Iris pigment epithelial cell (primary cell): ENCODE measurements around the gene INSC.
"Not testable (repeated sequence)": the region's sequence is repeated elsewhere in the genome, so short reads cannot be mapped to it uniquely, and the experiment has no call there.

Source experiments
- DNase-seq: peaks from one replicate; pipeline ENCODE4 v3.0.0-alpha.2; 2011; ENCODE audit warnings: low read depth

INSC gene, protein sequence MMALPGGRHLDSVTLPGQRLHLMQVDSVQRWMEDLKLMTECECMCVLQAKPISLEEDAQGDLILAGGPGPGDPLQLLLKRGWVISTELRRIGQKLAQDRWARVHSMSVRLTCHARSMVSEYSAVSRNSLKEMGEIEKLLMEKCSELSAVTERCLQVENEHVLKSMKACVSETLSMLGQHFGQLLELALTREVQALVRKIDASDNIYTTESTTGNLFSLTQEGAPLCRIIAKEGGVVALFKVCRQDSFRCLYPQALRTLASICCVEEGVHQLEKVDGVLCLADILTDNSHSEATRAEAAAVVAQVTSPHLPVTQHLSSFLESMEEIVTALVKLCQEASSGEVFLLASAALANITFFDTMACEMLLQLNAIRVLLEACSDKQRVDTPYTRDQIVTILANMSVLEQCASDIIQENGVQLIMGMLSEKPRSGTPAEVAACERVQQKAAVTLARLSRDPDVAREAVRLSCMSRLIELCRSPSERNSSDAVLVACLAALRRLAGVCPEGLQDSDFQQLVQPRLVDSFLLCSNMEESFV

DNA sequence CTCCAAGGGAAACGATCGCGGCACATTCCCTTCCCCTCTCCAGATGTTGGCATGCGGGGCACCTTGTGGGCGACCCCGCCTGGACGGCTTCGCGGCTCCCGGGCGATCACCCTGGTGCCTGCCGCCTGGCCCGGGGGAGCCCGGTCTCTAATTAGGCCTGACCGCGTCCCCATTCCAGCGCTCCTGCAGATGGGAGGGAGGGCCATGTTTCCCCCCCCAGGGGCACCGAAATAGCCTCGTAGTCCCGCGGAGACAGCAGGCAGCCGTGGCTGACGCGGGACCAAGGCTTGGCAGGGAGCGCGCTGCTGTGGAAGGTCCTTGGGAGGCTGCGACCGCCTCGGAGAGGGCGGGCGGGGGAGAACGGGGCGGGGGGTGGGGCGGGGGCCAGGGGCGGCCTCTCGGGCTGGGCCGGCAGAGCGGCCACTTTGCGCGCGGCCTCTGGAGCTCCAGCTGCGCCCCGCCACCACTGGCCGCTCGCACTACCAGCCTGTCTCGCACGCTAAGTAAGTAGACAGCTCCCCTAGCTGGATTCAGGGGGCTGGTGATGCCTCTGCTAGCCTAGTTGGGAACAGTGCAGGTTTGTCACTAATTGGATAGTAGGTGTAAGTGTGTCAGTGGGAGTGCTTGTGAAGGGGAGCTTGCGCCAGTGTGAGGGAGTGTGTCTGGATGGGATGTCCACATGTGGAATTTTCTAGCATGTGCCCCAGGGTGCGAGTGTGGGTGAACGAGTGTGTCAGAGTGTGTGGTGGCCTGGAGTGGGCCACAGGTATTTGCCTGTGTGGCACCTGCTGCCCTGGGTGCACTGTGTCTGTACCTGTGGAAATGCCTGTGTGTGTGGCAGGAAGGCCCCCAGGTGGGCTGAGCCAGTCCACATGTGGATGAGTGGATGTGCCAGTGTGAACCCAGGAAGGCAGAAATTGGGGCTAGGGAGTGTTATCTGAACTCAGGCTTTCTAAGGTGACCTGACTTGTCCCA is at the start of gene INSC:
INSC (plus strand) TSS at position 423 of the 975 bp plus-strand sequence. CDS start 34,252 bp downstream, outside the sequence.
- DNase-seq, result no peak

GRCh38 chr11:15069751-15070150 is 45.0 kb upstream of the INSC start:
- DNase-seq, result not testable (repeated sequence)

- DNase-seq, result no peak
Observed at GRCh38 chr11:15071556-15072255, 43.0 kb upstream of the INSC start.

DNA sequence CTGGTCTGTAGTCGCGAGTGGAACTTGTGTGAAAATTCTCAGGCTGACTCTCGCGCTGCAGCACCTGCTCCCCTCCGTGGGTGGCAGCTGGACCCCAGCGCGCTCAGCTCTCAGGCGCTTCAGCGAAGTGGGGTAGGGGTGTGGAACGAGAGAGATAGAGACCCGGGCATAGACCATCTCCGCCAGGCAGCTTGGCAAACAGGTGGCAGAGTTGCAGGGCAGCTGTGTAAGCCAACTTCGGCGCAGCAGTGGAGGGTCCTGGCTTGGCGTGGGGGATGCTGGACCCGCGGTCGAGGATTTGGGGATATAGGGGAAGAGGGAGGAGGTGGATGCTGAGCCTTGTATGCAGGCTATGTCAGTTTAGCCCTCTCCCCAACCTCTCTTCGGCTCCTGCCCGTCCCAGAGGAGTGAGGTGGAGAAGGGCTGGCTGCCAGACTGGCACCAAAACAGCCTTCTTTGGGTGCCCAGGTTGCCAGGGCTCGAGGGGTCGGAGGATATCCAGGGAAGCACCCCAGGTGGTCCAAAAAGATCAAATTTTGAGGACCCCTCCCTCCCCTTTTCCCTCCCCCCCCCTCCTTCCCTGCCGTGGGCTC is 42.1 kb upstream of the INSC start:
- DNase-seq, result no peak

GRCh38 chr11:15073361-15074205 is 41.1 kb upstream of the INSC start, which contains the start of gene CALCB:
TSS of gene CALCB (plus strand) at chr11:15073593. CDS start at chr11:15074719, 1,126 bp downstream.
- DNase-seq, result peak; percentile 5

- DNase-seq, result peak; percentile 62
Observed at GRCh38 chr11:15074206-15075161, 40.2 kb upstream of the INSC start.

GRCh38 chr11:15075162-15075526 is 39.6 kb upstream of the INSC start:
- DNase-seq, result no peak

DNA sequence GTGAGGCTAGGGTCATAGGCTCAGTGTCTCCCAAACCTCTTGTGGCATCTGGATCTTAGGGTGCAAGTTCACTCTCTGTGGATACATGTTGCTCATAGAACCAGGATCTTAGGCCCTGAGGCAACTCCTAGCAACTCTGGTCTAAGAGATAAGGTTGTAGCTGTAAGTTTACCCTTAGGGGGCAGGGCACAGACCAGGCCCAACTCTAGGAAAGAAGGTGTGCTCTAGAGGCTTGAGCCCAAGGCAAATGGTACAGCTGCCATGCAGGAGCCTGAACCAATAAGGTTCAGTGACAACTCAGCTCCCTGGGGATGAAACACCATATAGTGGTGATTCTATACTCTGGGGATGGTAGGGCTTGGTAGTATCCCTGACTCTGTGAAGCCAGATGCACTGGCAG is 23.5 kb upstream of the INSC start:
- DNase-seq, result no peak

- DNase-seq, result no peak
Observed at GRCh38 chr11:15091625-15092024, 23.1 kb upstream of the INSC start.

GRCh38 chr11:15093432-15093831 is 21.3 kb upstream of the INSC start:
- no peak for DNase-seq

DNA sequence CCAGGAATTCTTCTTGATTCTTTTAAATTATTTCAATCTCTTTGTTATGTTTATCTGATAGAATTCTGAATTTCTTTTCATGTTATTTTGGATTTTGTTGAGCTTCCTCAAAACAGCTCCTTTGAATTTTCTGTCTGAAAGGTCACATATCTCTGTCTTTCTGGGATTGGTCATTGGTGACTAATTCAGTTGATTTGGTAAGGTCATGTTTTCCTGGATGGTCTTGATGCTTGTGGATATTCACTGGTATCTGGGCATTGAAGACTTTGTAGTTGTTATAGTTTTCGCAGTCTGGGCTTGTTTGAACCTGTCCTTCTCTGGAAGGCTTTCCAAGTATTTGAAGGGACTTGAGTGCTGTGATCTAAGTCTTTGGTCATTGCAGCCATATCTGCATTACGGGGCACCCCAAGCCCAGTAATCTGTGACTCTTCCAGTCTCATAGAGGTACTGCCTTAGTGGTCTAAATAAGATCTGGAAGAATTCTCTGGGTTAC is 18.9 kb upstream of the INSC start:
- no peak for DNase-seq

DNA sequence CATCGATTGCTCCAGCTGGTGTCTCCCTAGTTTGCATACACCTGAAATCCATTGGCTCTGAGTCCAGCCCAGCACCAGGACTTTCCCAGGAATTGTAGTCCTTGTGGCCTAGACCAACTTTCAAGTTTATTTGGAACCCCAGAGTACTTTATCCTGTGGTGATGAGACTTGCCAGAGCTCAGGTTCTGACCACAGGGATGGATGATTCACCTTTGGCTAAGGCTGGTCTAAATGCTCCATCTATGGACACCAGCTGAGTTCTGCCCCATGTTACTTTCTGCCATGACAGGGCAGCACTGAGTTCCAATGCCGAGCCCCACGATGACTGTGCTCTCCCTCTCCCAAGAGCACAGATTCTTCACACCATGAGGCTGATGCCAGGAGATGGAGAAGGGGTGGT is 17.3 kb upstream of the INSC start:
- no peak for DNase-seq

DNA sequence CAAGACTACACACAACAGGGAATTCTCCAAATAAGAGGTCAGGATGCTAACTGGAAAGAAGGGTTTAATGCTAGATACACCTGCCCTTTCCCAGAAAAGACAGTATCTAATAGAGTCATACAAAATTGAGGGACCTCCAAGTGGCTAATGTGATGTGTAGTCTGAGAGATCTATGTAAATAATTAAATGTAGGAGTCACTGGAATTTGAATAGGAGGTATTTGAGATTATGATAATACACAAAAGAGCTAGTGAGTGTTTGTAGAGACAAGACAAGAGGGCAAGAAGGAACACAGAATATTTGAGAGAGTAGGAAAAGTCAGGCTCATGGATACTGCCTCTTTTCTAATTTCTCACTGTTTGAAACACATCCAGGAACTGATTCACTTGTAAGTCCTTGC is 15.5 kb upstream of the INSC start:
- no peak for DNase-seq

GRCh38 chr11:15101072-15101709 is 13.5 kb upstream of the INSC start:
- peak; percentile 72 for DNase-seq

- peak; percentile 34 for DNase-seq
Observed at GRCh38 chr11:15104166-15104565, 10.6 kb upstream of the INSC start.

GRCh38 chr11:15106201-15106965 is 8.3 kb upstream of the INSC start:
- peak; percentile 85 for DNase-seq

GRCh38 chr11:15107730-15108515 is 6.8 kb upstream of the INSC start:
- no peak for DNase-seq
